Peyer's patch (tissue), 4 donors: ENCODE results near the gene SUGCT.

Experiments used
- CTCF ChIP-seq, 6 experiments: fragments of 450-650 bp in 4 of 6; fragments of 200-600 bp in 2 of 6; sonication (generic) in 1 of 6; IDR thresholded peaks; one replicate each; pipeline ENCODE4 v1.5.1; 2017 to 2019; ENCODE audit warnings: antibody characterized with exemption in 6 of 6, mild to moderate bottlenecking in 3 of 6, moderate library complexity in 1 of 6
- POLR2A ChIP-seq, 2 donors: fragments of 450-650 bp; IDR thresholded peaks; one replicate each; pipeline ENCODE4 v1.5.1; 2017; ENCODE audit warnings: antibody characterized with exemption in 2 of 2, mild to moderate bottlenecking in 2 of 2, moderate library complexity in 2 of 2

- TF ChIP-seq CTCF (IDR thresholded peaks at IDR 0.05): no peak
- TF ChIP-seq POLR2A (IDR thresholded peaks at IDR 0.05): no peak
Observed at GRCh38 chr7:40475681-40475982, 340.8 kb downstream of the SUGCT start.
